ENCODE measurements around the gene WDR20. TPM values are rescaled to one million over a fixed set of nuclear protein-coding genes. Genes with fewer than 3 reads are reported as not detected.

The WDR20 gene
- total RNA-seq, 1 experiment from 2014 or later = 25.6 TPM

- no peaks in the 10 kb centered on the region for H3K27me3 Mint-ChIP-seq (ENCODE audit: low read depth)
- no peak for DNase-seq (ENCODE audit: low spot score)
- ChIA-PET POLR2A (no interaction called here), CTCF (interaction anchor here (1.0 kb wide), 1 partner anchor 112 kb away, joined by 4 read pairs; no protein-coding TSS in a partner anchor)
- peaks cover 11% of the 10 kb centered on the region for H3K4me1 Mint-ChIP-seq
- H3K9me3 Mint-ChIP-seq = no peaks in the 10 kb centered on the region
- peak overlapping the region; percentile 67; the same call in 1 of the 2 replicates for H3K27ac Mint-ChIP-seq
- H3K4me3 Mint-ChIP-seq = no peak overlapping the region
- no peak for TF ChIP-seq TEAD4 (CRISPR knock-in tag; IDR thresholded peaks at IDR 0.05)
- no peak for TF ChIP-seq ZNF532 (CRISPR knock-in tag; IDR thresholded peaks at IDR 0.05; ENCODE audit: borderline replicate concordance)
- no peak for TF ChIP-seq ELF4 (CRISPR knock-in tag; IDR thresholded peaks at IDR 0.05; ENCODE audit: low read depth)
- TF ChIP-seq JUN (CRISPR knock-in tag; IDR thresholded peaks at IDR 0.05) = no peak
- TF ChIP-seq NFYB (CRISPR knock-in tag; conservative IDR thresholded peaks at IDR 0.05; ENCODE audit: low read depth) = no peak
- TF ChIP-seq TEAD1 (CRISPR knock-in tag; IDR thresholded peaks at IDR 0.05) = no peak
- no peak for TF ChIP-seq ZNF396 (CRISPR knock-in tag; IDR thresholded peaks at IDR 0.05; ENCODE audit: borderline replicate concordance)
- no peak for TF ChIP-seq PRRX2 (CRISPR knock-in tag; IDR thresholded peaks at IDR 0.05)
- no peak for TF ChIP-seq AR (CRISPR knock-in tag; IDR thresholded peaks at IDR 0.05)
- no peak for TF ChIP-seq GTF2I (CRISPR knock-in tag; conservative IDR thresholded peaks at IDR 0.05)
- no peak for TF ChIP-seq ZNF423 (CRISPR knock-in tag; IDR thresholded peaks at IDR 0.05)
- TF ChIP-seq ZSCAN18 (CRISPR knock-in tag; IDR thresholded peaks at IDR 0.05) = no peak
- no peak for TF ChIP-seq ZNF671 (CRISPR knock-in tag; IDR thresholded peaks at IDR 0.05)
- peaks cover 13% of the 10 kb centered on the region; the same call in 1 of the 2 replicates for H3K36me3 Mint-ChIP-seq
- no peak for ATAC-seq
Observed at GRCh38 chr14:102207831-102208365, 68.2 kb downstream of the WDR20 start.

- Mint-ChIP-seq H3K27me3 (ENCODE audit: low read depth) (no peaks in the 10 kb centered on the region), H3K36me3 (peaks cover 13% of the 10 kb centered on the region; the same call in 1 of the 2 replicates), H3K4me1 (peaks cover 16% of the 10 kb centered on the region), H3K9me3 (no peaks in the 10 kb centered on the region), H3K4me3 (no peak overlapping the region), H3K27ac (peak overlapping the region; percentile 59; the same call in 1 of the 2 replicates)
- ATAC-seq (no peak), DNase-seq (ENCODE audit: low spot score) (no peak)
- CTCF ChIA-PET = interaction anchor here (0.8 to 1.0 kb wide), 3 partner anchors 12 to 162 kb away, joined by 3 to 4 read pairs (median 4); no protein-coding TSS in a partner anchor
- POLR2A ChIA-PET = no interaction called here
- TF ChIP-seq ZNF423 (CRISPR knock-in tag; IDR thresholded peaks at IDR 0.05) (no peak), PRDM15 (CRISPR knock-in tag; IDR thresholded peaks at IDR 0.05) (no peak), GABPB1 (CRISPR knock-in tag; IDR thresholded peaks at IDR 0.05) (no peak), CTCF (IDR thresholded peaks at IDR 0.05) (no peak), SOX15 (CRISPR knock-in tag; IDR thresholded peaks at IDR 0.05) (no peak), NR2C2 (CRISPR knock-in tag; IDR thresholded peaks at IDR 0.05) (no peak), JUN (CRISPR knock-in tag; IDR thresholded peaks at IDR 0.05) (no peak), ZBTB43 (CRISPR knock-in tag; IDR thresholded peaks at IDR 0.05) (no peak), CBFB (CRISPR knock-in tag; IDR thresholded peaks at IDR 0.05; ENCODE audit: low read depth) (no peak), MYBL2 (CRISPR knock-in tag; IDR thresholded peaks at IDR 0.05) (no peak)
Observed at GRCh38 chr14:102208741-102209140, 69.0 kb downstream of the WDR20 start.

Measured in WTC11 (cell line).